Left lobe of liver (tissue), 2 donors: Measurements from ENCODE around the gene DGUOK. TPM values are rescaled to one million over a fixed set of nuclear protein-coding genes. Genes with fewer than 3 reads are reported as not detected.
A peak's percentile ranks its signal among the peaks of the same experiment; 100 is the strongest.

Source experiments
- ATAC-seq: fragments of 200-7000 bp; cut with Tn5 transposase; one replicate; pipeline ENCODE4 v1.9.1; 2020; ENCODE audit warnings: mild to moderate bottlenecking, moderate library complexity
- DNase-seq: peaks from one replicate; pipeline ENCODE4 v3.0.0-alpha.2; 2020; ENCODE audit warnings: low spot score
- total RNA-seq: library from RNA; stranded (reverse); gene quantifications from one replicate; pipeline ENCODE4 v1.2.1, GENCODE V29; 2021
- donor health status: DM: no; HTN: no; CAD: no; lungs with moderate emphysema.
- donor health status: DM: no; HTN: yes; CAD: no.

DGUOK gene
- total RNA-seq, 1 donor from 2014 or later, result 14.7 TPM

- no peak for DNase-seq
- no peak for ATAC-seq
These were observed 67.1 kb downstream of the DGUOK start for GRCh38 chr2:73993778-73994177.

GRCh38 chr2:73994178-73994831 is 67.6 kb downstream of the DGUOK start:
- DNase-seq, result no peak

GRCh38 chr2:73995810-73996209 is 69.1 kb downstream of the DGUOK start:
- DNase-seq (no peak), ATAC-seq (no peak)

More at GRCh38 chr2:73994178-73994831, 67.6 kb downstream of the DGUOK start:
- peak; percentile 32 for ATAC-seq

GRCh38 chr2:73997813-73998212 is 71.1 kb downstream of the DGUOK start:
- ATAC-seq (no peak), DNase-seq (no peak)

GRCh38 chr2:73998451-73998850 is 71.8 kb downstream of the DGUOK start:
- no peak for ATAC-seq
- DNase-seq, result no peak

GRCh38 chr2:73998933-73999332 is 72.3 kb downstream of the DGUOK start:
- ATAC-seq, result no peak
- no peak for DNase-seq

GRCh38 chr2:73999881-74000597 is 73.4 kb downstream of the DGUOK start:
- DNase-seq, result no peak

GRCh38 chr2:74000666-74001065 is 74.0 kb downstream of the DGUOK start:
- no peak for DNase-seq
- ATAC-seq, result no peak

More at GRCh38 chr2:73999881-74000597, 73.4 kb downstream of the DGUOK start:
- ATAC-seq, result no peak

- no peak for DNase-seq
- no peak for ATAC-seq
These were observed 74.4 kb downstream of the DGUOK start for GRCh38 chr2:74001121-74001520.

GRCh38 chr2:74001781-74002504 is 75.3 kb downstream of the DGUOK start:
- ATAC-seq, result no peak
- no peak for DNase-seq

- peak; percentile 84 for DNase-seq
- ATAC-seq, result peak; percentile 98
These were observed 76.1 kb downstream of the DGUOK start for GRCh38 chr2:74002505-74003421.

- no peak for ATAC-seq
These were observed 77.0 kb downstream of the DGUOK start for GRCh38 chr2:74003494-74004211.

GRCh38 chr2:74004212-74005182 is 77.8 kb downstream of the DGUOK start:
- DNase-seq (no peak), ATAC-seq (no peak)

More at GRCh38 chr2:74003494-74004211, 77.0 kb downstream of the DGUOK start:
- DNase-seq, result no peak

- DNase-seq (peak; percentile 28), ATAC-seq (no peak)
These were observed 79.1 kb downstream of the DGUOK start for GRCh38 chr2:74005786-74006185.

- DNase-seq (peak; percentile 33), ATAC-seq (no peak)
These were observed 79.8 kb downstream of the DGUOK start for GRCh38 chr2:74006459-74006858.

GRCh38 chr2:74007121-74007520 is 80.4 kb downstream of the DGUOK start:
- DNase-seq (peak; percentile 2), ATAC-seq (no peak)

- DNase-seq, result peak; percentile 4
- no peak for ATAC-seq
These were observed 81.0 kb downstream of the DGUOK start for GRCh38 chr2:74007711-74008110.
